Measurements from ENCODE around the gene IL1A. TPM values are rescaled to one million over a fixed set of nuclear protein-coding genes. Genes with fewer than 3 reads are reported as not detected.

IL1A gene
- polyA plus RNA-seq, 2 donors: 17.4 to 30.0 TPM

DNA sequence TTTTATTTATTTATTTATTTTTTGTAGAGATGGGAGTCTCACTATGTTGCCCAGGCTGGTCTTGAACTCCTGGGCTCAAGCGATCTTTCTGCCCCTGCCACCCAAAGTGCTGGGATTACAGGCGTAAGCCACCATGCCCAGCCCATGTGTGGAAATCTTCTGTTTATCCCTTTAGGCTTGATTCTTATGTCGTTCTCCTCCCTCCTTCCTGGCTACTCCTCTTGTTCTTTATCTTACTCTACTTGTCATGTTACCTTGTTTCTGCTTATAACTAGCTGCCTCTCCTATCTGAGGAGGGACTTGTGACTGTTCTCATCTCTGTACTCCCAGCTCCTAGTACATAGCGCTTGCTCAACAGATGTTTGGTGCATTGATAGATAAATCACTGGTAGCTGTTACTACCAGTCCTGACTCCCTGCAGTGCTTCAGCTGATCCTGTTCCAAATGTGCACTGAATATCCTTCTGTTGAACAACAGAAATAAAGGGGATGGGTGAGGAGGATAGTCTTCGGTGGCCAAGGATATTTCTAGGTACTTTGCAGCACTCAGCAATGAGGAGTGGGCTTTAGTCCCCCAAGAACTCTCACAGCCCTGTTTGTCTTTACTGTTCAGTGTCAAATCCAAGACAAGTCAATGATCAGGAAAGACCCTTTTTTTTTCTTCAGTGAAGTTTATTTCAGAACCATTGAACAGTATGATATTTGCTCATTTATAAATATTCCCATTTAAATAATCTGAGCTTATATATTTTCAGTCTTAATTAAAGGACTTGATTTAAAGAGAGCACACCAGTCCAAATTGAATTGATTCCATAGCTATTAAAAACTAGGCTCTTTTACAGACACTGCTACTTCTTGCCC, 45.0 kb upstream of the IL1A start:
- no peaks in the 10 kb centered on the region for H3K36me3 ChIP-seq (ENCODE audit: control insufficient read depth in 2 of 2, insufficient read depth in 2 of 2, low read length in 1 of 2)
- 79 to 80% methylated on average over 5 of the region's 5 CpGs for WGBS, 2 donors
- no peaks in the 10 kb centered on the region for H3K27me3 ChIP-seq (ENCODE audit: control insufficient read depth in 1 of 2, insufficient read depth in 2 of 2, low read length in 2 of 2)
- peaks cover 0 to 6% of the 10 kb centered on the region in 2 donors for H3K4me1 ChIP-seq (ENCODE audit: control insufficient read depth in 2 of 2, insufficient read depth in 2 of 2, low read length in 1 of 2)
- H3K27ac ChIP-seq (ENCODE audit: low read depth in 2 of 2, low read length in 1 of 2): no peak overlapping the region
- no peaks in the 10 kb centered on the region for H3K9me3 ChIP-seq (ENCODE audit: control insufficient read depth in 2 of 2, insufficient read depth in 1 of 2, low read depth in 1 of 2, low read length in 1 of 2)
- no peak overlapping the region for H3K4me3 ChIP-seq (ENCODE audit: low read depth in 1 of 2, low read length in 2 of 2)

GRCh38 chr2:112828251-112828691, 44.0 kb upstream of the IL1A start:
- no peaks in the 10 kb centered on the region for H3K9me3 ChIP-seq (ENCODE audit: control insufficient read depth in 2 of 2, insufficient read depth in 1 of 2, low read depth in 1 of 2, low read length in 1 of 2)
- WGBS, 2 donors: 84 to 95% methylated on average over 3 of the region's 3 CpGs
- peaks cover 0 to 4% of the 10 kb centered on the region in 2 donors for H3K4me1 ChIP-seq (ENCODE audit: control insufficient read depth in 2 of 2, insufficient read depth in 2 of 2, low read length in 1 of 2)
- H3K27ac ChIP-seq (ENCODE audit: low read depth in 2 of 2, low read length in 1 of 2): no peak overlapping the region
- H3K36me3 ChIP-seq (ENCODE audit: control insufficient read depth in 2 of 2, insufficient read depth in 2 of 2, low read length in 1 of 2): no peaks in the 10 kb centered on the region
- no peak overlapping the region for H3K4me3 ChIP-seq (ENCODE audit: low read depth in 1 of 2, low read length in 2 of 2)
- H3K27me3 ChIP-seq (ENCODE audit: control insufficient read depth in 1 of 2, insufficient read depth in 2 of 2, low read length in 2 of 2): no peaks in the 10 kb centered on the region

DNA sequence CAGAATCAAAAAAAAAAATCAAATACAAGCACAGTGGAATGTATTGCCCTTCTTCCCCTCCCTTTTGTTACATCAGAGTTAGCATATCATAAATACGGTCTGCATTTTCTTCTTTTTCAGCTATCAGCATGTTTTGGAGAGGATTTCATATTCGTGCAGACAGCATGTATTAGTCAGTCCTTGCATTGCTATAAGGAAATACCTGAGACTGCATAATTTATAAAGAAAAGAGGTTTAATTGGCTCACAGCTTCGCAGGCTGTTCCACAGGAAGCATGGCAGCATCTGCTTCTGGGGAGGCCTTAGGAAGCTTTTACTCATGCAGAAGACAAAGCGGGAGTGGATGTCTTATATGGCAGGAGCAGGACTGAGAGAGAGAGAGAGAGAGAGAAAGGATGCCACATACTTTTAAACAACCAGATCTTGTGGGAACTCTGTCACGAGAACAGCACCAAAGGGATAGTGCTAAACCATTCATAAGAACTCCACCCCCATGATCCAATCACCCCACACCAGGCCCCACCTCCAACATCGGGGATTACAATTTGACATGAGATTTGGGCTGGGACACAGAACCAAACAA, 43.4 kb upstream of the IL1A start:
- Histone ChIP-seq H3K36me3 (ENCODE audit: control insufficient read depth in 2 of 2, insufficient read depth in 2 of 2, low read length in 1 of 2) (no peaks in the 10 kb centered on the region), H3K27me3 (ENCODE audit: control insufficient read depth in 1 of 2, insufficient read depth in 2 of 2, low read length in 2 of 2) (no peaks in the 10 kb centered on the region), H3K4me3 (ENCODE audit: low read depth in 1 of 2, low read length in 2 of 2) (no peak overlapping the region), H3K4me1 (ENCODE audit: control insufficient read depth in 2 of 2, insufficient read depth in 2 of 2, low read length in 1 of 2) (peaks cover 0 to 4% of the 10 kb centered on the region in 2 donors), H3K27ac (ENCODE audit: low read depth in 2 of 2, low read length in 1 of 2) (no peak overlapping the region), H3K9me3 (ENCODE audit: control insufficient read depth in 2 of 2, insufficient read depth in 1 of 2, low read depth in 1 of 2, low read length in 1 of 2) (no peaks in the 10 kb centered on the region)
- WGBS, 2 donors: 87 to 91% methylated on average over 6 of the region's 6 CpGs

DNA sequence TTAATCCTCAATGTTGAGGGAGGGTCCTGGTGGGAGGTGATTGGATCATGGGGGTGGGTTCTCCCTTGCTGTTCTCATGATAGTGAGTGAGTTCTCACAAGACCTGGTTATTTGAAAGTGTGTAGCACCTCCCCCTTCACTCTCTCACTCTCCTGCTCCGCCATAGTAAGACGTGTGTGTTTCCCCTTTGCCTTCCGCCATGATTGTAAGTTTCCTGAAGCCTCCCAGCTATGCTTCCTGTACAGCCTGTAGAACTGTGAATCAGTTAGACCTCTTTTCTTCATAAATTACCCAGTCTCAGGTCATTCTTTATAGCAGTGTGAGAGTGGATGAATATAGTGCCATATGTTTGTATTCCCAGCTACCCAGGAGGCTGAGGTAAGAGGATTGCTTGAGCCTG, 42.7 kb upstream of the IL1A start:
- Histone ChIP-seq H3K27ac (ENCODE audit: low read depth in 2 of 2, low read length in 1 of 2) (no peak overlapping the region), H3K9me3 (ENCODE audit: control insufficient read depth in 2 of 2, insufficient read depth in 1 of 2, low read depth in 1 of 2, low read length in 1 of 2) (no peaks in the 10 kb centered on the region), H3K4me3 (ENCODE audit: low read depth in 1 of 2, low read length in 2 of 2) (no peak overlapping the region), H3K27me3 (ENCODE audit: control insufficient read depth in 1 of 2, insufficient read depth in 2 of 2, low read length in 2 of 2) (no peaks in the 10 kb centered on the region), H3K36me3 (ENCODE audit: control insufficient read depth in 2 of 2, insufficient read depth in 2 of 2, low read length in 1 of 2) (no peaks in the 10 kb centered on the region), H3K4me1 (ENCODE audit: control insufficient read depth in 2 of 2, insufficient read depth in 2 of 2, low read length in 1 of 2) (peaks cover 0 to 4% of the 10 kb centered on the region in 2 donors)
- WGBS, 2 donors: 87 to 92% methylated on average over 3 of the region's 3 CpGs

- 92 to 97% methylated on average over 2 of the region's 2 CpGs for WGBS, 2 donors
- H3K36me3 ChIP-seq (ENCODE audit: control insufficient read depth in 2 of 2, insufficient read depth in 2 of 2, low read length in 1 of 2): no peaks in the 10 kb centered on the region
- no peak overlapping the region for H3K27ac ChIP-seq (ENCODE audit: low read depth in 2 of 2, low read length in 1 of 2)
- H3K9me3 ChIP-seq (ENCODE audit: control insufficient read depth in 2 of 2, insufficient read depth in 1 of 2, low read depth in 1 of 2, low read length in 1 of 2): no peaks in the 10 kb centered on the region
- H3K4me1 ChIP-seq (ENCODE audit: control insufficient read depth in 2 of 2, insufficient read depth in 2 of 2, low read length in 1 of 2): no peaks in the 10 kb centered on the region
- H3K27me3 ChIP-seq (ENCODE audit: control insufficient read depth in 1 of 2, insufficient read depth in 2 of 2, low read length in 2 of 2): no peaks in the 10 kb centered on the region
- H3K4me3 ChIP-seq (ENCODE audit: low read depth in 1 of 2, low read length in 2 of 2): no peak overlapping the region
These were observed 41.4 kb upstream of the IL1A start for GRCh38 chr2:112825706-112826105.

DNA sequence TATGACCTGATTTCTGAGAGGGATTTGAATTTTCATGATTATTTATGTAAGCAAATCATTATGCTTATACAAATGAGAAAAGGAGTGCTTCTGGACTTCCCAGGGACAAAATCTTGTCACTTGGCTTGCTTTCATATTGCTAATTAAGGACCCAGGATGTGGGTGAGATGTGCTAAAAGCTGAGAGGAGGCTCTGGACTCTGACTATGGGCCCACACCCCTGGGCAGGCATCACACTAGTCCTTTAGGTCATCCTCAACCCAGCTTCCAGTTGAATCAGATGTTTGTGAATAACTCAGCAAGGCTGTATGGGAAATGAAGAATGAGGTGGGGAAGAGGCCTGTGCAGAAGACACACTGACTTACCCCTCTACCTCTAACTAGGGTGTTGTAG, 40.4 kb upstream of the IL1A start:
- Histone ChIP-seq H3K27me3 (ENCODE audit: control insufficient read depth in 1 of 2, insufficient read depth in 2 of 2, low read length in 2 of 2) (no peaks in the 10 kb centered on the region), H3K9me3 (ENCODE audit: control insufficient read depth in 2 of 2, insufficient read depth in 1 of 2, low read depth in 1 of 2, low read length in 1 of 2) (no peaks in the 10 kb centered on the region), H3K27ac (ENCODE audit: low read depth in 2 of 2, low read length in 1 of 2) (no peak overlapping the region), H3K4me1 (ENCODE audit: control insufficient read depth in 2 of 2, insufficient read depth in 2 of 2, low read length in 1 of 2) (no peaks in the 10 kb centered on the region), H3K36me3 (ENCODE audit: control insufficient read depth in 2 of 2, insufficient read depth in 2 of 2, low read length in 1 of 2) (no peaks in the 10 kb centered on the region), H3K4me3 (ENCODE audit: low read depth in 1 of 2, low read length in 2 of 2) (no peak overlapping the region)

DNA sequence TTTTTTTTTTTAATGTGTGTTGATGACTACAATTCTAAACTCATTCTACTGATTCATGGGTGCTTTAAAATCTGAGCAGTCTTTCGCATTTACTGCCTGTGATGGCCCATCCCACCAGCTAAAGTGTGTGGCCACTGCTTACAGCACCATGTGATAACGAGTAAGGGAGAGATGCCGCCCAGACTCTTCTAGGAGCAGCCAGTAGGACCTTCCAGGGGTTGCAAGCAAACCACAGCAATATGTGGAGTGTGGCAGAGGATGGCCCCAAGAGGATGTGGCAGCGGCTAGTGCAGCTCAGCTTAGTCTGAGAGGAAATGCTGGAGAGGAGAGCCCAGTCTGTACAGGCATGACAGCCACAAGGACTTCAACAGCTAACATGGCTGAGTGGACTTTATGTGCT, 37.4 kb upstream of the IL1A start:
- H3K9me3 ChIP-seq (ENCODE audit: control insufficient read depth in 2 of 2, insufficient read depth in 1 of 2, low read depth in 1 of 2, low read length in 1 of 2): no peaks in the 10 kb centered on the region
- H3K27ac ChIP-seq (ENCODE audit: low read depth in 2 of 2, low read length in 1 of 2): no peak overlapping the region
- no peaks in the 10 kb centered on the region for H3K36me3 ChIP-seq (ENCODE audit: control insufficient read depth in 2 of 2, insufficient read depth in 2 of 2, low read length in 1 of 2)
- H3K4me3 ChIP-seq (ENCODE audit: low read depth in 1 of 2, low read length in 2 of 2): no peak overlapping the region
- no peaks in the 10 kb centered on the region for H3K27me3 ChIP-seq (ENCODE audit: control insufficient read depth in 1 of 2, insufficient read depth in 2 of 2, low read length in 2 of 2)
- H3K4me1 ChIP-seq (ENCODE audit: control insufficient read depth in 2 of 2, insufficient read depth in 2 of 2, low read length in 1 of 2): no peaks in the 10 kb centered on the region
- WGBS, 2 donors: 80 to 84% methylated on average over 4 of the region's 4 CpGs

DNA sequence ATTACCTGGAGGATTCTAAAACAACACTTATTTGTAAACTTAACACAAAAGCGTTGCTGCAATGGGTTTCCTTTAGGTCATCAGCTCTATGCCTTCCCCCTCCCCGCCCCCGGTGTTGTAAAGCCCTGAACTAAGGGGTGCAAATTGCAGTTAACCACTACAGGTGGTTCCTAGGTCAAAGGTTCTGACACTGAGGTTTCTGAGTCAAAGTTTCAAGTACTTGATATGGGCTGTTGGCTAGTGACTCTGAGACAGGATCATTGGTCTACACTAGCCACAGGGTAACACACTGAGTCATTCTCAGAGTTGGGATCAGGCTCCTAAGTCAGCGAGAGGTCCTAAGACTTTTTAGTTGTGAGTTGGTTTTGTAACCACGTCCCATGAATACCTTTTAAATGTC, 36.8 kb upstream of the IL1A start:
- no peaks in the 10 kb centered on the region for H3K36me3 ChIP-seq (ENCODE audit: control insufficient read depth in 2 of 2, insufficient read depth in 2 of 2, low read length in 1 of 2)
- H3K27me3 ChIP-seq (ENCODE audit: control insufficient read depth in 1 of 2, insufficient read depth in 2 of 2, low read length in 2 of 2): no peaks in the 10 kb centered on the region
- H3K27ac ChIP-seq (ENCODE audit: low read depth in 2 of 2, low read length in 1 of 2): no peak overlapping the region
- WGBS, 2 donors: 76 to 83% methylated on average over 5 of the region's 5 CpGs
- H3K4me3 ChIP-seq (ENCODE audit: low read depth in 1 of 2, low read length in 2 of 2): no peak overlapping the region
- no peaks in the 10 kb centered on the region for H3K4me1 ChIP-seq (ENCODE audit: control insufficient read depth in 2 of 2, insufficient read depth in 2 of 2, low read length in 1 of 2)
- no peaks in the 10 kb centered on the region for H3K9me3 ChIP-seq (ENCODE audit: control insufficient read depth in 2 of 2, insufficient read depth in 1 of 2, low read depth in 1 of 2, low read length in 1 of 2)

DNA sequence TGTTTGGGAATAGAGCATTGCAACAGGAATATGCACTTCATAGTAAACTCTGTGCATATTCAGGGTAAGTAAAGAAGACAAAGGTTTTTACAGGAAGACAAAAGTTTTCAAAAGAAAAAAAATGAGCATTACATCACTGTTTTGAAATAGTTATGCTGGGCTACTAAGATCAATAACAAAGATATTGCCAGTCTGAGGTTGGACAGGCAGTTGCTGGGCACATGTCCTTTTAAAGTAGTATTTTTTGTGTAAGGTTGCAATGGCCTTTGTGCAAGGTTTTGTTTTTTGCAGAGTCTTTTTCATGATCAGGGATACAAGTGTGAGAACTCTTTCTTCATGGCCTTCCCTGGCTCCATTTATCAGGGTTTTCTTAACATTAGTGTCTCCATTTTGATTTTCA, 36.0 kb upstream of the IL1A start:
- Histone ChIP-seq H3K4me3 (ENCODE audit: low read depth in 1 of 2, low read length in 2 of 2) (no peak overlapping the region), H3K27me3 (ENCODE audit: control insufficient read depth in 1 of 2, insufficient read depth in 2 of 2, low read length in 2 of 2) (no peaks in the 10 kb centered on the region), H3K27ac (ENCODE audit: low read depth in 2 of 2, low read length in 1 of 2) (no peak overlapping the region), H3K9me3 (ENCODE audit: control insufficient read depth in 2 of 2, insufficient read depth in 1 of 2, low read depth in 1 of 2, low read length in 1 of 2) (no peaks in the 10 kb centered on the region), H3K4me1 (ENCODE audit: control insufficient read depth in 2 of 2, insufficient read depth in 2 of 2, low read length in 1 of 2) (no peaks in the 10 kb centered on the region), H3K36me3 (ENCODE audit: control insufficient read depth in 2 of 2, insufficient read depth in 2 of 2, low read length in 1 of 2) (no peaks in the 10 kb centered on the region)

DNA sequence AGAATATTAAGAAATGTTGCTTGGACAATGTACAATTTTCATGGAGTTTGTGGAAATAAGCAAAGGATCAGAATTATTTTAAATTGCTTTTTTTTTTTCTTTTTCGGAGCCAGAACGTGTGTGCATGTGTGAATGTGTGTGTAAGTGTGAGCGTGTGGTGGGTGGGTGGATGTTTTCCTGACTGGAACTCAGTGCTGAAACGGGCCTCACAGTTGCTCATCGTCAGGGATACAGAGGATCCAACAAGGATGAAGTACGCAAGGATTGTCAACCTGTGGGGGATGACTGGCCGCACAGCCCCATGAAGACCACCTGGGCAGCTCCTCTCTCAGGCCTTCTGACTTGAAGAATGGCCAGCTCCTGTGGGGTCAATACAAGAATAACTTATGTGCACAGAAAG, 34.8 kb upstream of the IL1A start:
- no peak overlapping the region for H3K27ac ChIP-seq (ENCODE audit: low read depth in 2 of 2, low read length in 1 of 2)

More for the DNA sequence above, 34.8 kb upstream of the IL1A start:
- Histone ChIP-seq H3K4me1 (ENCODE audit: control insufficient read depth in 2 of 2, insufficient read depth in 2 of 2, low read length in 1 of 2) (no peaks in the 10 kb centered on the region), H3K36me3 (ENCODE audit: control insufficient read depth in 2 of 2, insufficient read depth in 2 of 2, low read length in 1 of 2) (no peaks in the 10 kb centered on the region), H3K27me3 (ENCODE audit: control insufficient read depth in 1 of 2, insufficient read depth in 2 of 2, low read length in 2 of 2) (no peaks in the 10 kb centered on the region), H3K9me3 (ENCODE audit: control insufficient read depth in 2 of 2, insufficient read depth in 1 of 2, low read depth in 1 of 2, low read length in 1 of 2) (no peaks in the 10 kb centered on the region), H3K4me3 (ENCODE audit: low read depth in 1 of 2, low read length in 2 of 2) (no peak overlapping the region)
- 90 to 93% methylated on average over 7 of the region's 7 CpGs for WGBS, 2 donors

Measured in esophagus (tissue), 2 donors.